Stimulated activated CD4-positive, alpha-beta T cell treated with anti-CD3 and anti-CD28 coated beads, Interleukin-15, amount 100 ng/mL, for 48 hours (primary cell): ENCODE results near the gene EPS8L2.

Experiments used
- DNase-seq, 2 donors: peaks; one replicate each; pipeline ENCODE4 v3.0.0-alpha.2; 2020; ENCODE audit warnings: low read depth in 2 of 2

The EPS8L2 gene

DNA sequence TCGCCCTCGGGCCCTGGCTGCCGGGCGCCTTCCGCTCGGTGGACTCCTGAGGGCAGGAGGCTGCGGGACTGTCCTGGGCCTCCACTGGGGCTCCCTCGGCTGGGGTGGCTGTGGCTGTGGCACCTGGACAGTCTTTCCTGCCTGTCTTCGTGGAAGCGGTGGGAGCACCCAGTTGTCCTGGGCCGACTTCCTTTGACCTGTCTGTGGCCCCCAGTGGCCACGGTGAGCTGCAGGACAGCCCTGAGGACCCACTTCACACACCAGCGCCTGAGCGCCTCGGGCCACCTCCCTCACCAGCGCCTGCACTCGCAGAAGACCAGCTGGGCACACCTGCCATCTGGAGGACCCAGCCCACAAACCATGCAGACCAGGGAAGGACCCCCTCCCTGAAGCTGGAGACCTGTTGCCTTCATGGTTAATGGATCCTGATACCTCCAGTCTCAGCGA, 1.8 kb upstream of the EPS8L2 start:
- no peak for DNase-seq

DNA sequence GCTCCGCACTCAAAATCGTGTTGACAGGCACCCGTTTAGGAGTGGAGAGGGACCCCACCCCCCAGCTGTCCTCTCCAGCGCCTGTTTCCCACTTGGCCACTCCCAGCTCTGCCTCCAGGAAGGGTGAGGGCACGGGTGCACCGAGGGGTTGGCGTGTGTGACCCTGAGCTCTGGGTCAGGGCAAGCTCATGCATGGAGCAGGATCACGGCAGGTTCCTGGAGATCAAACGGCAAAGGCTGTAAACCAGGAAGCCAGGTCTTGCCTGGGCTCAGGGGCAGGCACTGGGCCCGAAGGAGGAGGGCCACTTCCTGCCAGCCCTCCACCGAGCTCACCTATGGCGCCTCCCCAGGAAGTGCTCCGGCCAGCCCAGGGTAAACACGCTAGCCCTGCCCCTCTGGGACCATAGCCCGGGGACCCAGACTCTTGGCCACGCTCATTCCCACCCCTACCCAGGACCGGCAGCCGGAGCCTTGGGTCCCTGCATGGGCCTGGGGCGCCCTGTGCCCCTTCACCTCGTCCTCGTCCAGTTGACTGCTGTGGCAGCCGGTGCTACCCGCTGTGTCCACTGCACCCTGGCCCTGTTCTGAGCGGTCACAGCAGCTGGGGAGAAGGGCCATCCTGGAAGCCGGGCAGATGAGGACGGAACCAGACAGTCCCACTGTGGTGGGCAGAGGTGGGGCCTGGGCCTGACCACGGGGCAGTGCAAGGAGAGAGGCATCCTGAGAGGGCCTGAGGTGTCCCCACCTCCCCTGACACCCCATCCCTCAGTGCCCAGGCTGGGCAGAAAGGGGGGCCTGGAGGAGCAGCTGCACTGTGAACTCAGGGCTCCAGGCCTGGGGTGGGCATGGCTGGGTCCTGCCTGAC, 1.0 kb upstream of the EPS8L2 start:
- DNase-seq: no peak

DNA sequence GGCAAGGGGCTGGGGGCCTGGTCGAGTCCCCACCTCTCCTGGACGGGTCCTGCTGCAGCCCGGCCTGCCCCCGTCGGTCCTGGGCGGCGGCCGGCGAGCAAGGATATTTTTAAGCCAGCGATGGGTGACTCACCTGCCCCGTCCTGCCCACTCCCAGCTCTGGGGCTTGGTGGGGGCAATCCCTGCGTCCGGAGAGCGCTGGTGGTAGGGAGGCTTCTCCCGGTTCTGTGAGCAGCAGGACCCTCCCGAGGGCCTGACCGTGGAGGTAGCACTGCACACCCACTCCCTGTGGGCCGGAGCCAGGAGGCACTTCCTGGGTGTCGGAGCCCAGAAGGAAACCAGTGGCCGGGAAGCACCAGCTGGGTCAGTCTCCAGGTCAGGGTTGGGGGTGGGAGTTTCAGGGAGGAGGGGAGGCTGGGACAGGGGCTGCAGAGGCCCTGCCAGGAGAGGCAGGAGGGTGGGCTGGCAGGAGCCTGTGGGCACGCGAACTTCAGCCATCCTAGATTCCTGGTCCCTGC, 467 bp downstream of the EPS8L2 start:
- DNase-seq: no peak

DNA sequence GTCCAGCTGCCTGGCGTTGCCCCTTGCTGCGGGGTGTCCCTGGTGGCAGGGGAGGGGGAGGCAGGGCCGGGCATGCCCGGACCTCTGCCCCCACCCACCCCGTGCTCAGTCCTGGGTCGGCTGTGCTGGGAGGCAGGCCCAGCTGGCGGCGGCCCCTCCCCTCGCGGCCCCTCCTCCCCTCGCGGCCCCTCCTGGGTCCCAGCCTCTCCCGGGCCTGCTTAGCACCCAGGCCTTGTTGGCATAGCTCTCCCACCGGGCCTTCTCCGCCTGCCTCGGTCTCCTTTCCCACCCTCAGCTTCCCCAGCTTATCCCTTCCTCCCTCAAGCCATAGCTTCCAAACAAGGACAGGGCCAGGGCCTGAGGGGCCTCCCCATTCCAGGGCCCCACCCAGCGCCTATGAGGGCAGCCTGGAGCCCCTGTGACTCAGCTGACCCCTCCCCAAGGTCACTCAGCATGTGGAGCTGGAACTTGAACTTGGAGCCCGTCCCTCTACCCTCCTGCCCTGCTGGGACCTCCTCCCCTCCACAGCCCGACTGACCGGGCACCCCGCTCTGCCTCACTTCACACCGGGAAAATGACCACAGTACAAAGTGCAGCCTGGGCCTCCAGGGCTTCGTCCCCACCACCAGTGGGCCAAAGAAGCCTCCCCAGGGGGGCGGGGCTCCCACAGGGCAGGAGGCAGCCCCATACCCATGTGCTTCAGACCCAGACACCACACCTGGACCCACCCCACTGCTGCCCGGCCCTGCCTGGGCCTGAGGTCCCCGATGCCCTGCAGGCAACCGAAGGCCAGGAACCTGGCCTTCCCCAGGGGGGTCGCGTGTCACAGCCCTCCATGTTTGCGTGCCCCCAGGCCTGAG, 1.2 kb downstream of the EPS8L2 start:
- no peak for DNase-seq

DNA sequence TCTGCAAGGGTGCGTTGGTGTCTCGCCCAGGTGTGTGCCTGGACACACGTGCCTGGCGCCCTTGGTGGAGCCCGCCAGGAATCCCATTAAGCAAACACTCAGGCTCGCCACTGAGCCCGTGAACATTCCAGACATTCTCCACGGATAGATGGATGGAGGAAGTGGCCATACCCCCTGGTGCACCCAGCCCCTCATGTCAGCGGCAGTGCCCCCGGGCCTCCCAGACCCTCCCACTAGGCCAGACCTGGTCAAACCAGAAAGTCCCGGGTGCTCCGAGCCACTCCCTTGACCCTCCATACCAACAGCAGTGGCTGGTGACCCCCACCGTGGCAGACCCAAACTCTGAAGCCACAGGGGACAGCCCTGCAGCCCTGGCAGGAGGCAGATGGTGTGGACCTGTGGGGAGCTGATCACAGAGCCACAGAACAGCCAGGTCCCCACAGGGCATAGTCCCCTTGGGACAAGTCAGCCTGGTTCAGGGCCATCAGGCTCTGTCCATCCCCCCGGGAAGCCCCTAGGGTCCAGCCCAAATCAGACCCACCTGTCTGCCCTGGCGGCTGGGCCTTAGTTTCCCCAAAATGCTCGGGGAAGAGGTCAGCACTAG, 1.9 kb downstream of the EPS8L2 start:
- DNase-seq: no peak

DNA sequence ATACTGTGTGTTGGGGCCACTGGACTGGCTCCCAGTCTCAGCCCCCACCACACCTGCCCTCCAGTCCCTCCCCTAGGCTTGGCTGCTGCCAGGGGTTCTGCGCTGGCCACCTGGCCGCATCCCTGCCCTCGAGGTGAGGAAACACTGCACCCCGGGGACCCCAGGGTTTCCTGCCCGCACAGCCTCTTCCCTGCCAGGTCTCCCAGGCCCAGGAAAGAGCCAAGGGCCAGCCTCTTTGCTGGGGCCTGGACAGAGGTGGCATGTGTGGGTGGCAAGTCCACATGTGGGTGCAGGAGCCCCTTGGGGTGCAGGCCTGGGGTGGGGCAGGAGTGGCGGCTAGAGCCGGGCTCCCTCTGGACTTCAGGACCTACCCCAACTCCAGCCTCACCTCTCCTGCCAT, 2.5 kb downstream of the EPS8L2 start:
- no peak for DNase-seq

DNA sequence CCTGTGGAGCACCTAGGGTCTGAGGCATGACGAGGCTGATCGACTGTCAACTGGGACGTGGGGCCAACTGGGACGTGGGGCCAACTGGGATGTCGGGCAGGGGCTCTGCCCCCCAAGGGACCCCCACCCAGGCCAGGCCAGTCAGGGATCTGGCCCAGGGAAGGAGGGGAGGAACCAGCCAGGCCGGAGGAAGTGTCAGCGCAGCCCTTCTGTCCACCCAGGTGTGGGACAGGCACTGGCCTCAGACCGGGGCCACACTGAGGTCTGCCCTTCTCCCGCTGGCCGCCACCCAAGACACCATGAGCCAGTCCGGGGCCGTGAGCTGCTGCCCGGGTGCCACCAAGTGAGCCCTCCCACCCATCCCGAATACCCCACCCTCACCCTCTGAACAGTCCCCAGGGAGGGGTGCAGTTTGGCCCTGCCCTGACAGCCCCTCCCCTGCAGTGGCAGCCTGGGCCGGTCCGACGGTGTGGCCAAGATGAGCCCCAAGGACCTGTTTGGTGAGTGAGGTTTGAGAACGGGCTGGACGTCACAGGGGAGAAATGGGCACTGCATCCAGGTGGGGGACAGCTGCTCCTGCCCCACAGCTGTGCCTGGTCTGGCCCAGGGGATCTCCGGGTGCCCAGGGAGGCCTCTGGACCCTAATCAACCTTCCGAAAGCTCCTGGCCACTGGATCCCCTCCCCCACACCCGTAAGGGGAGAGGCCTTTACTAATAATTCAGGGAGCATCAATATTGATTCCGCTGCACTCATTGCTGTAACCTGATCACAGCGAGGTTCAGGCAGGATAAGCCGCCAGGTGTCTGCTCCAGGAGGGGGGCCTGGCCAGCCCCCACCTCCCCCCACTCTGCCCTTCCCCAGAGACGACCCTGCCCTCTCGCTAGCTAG, 3.3 kb downstream of the EPS8L2 start:
- DNase-seq: no peak

DNA sequence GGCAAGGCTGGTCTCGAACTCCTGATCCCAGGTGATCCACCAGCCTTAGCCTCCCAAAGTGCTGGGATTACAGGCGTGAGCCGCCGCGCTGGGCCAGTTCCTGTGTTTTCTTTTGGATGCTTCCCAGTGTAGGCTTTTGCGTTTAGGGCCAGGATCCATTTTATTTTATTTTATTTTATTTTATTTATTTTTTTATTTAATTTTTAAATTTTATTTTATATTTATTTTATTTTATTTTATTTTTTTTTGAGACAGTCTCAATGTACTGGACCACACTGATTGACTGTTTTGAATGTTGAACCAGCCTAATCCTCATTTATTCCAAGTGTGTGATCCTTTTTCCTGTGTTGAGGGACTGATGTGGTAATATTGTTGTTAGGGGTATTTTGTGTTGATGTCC, 8.4 kb downstream of the EPS8L2 start:
- DNase-seq: no peak

DNA sequence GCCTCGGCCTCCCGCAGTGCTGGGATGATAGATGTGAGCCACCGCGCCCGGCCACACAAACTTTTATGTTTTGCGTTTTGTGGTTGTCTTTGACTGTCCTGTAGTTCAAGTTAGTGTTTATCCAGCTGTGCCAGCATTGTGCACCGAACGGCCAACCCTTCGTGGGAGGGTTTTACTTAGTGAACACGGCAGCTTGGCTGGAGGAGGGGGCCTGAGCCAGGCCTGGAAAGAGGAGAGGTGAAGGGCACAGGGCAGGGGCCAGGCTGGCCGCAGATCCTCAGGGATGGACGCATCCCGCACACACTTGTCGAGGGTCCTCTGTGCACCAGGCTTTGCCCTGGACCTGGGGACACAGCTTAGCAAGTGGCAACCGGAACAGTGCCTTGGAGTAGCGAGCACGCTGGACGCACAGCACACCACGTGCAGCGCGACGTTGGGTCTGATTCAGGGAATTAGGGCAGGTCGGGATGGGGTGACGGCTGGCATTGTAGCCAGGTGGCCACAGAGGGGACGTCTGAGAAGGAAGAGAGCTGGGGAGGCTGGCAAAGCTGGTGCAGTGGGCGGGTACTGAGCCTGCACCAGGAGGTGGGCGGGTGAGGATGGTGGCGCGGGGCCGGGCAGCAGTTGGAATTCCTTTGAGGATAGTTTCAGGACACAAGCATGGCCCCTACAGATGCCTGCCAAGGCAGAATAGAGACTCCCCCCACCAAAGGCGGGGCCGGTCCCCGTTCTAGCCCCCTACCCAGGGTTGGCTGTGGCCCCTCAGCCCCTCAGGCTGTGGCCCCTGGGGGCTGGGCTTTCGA, 13.4 kb downstream of the EPS8L2 start:
- DNase-seq: no peak

DNA sequence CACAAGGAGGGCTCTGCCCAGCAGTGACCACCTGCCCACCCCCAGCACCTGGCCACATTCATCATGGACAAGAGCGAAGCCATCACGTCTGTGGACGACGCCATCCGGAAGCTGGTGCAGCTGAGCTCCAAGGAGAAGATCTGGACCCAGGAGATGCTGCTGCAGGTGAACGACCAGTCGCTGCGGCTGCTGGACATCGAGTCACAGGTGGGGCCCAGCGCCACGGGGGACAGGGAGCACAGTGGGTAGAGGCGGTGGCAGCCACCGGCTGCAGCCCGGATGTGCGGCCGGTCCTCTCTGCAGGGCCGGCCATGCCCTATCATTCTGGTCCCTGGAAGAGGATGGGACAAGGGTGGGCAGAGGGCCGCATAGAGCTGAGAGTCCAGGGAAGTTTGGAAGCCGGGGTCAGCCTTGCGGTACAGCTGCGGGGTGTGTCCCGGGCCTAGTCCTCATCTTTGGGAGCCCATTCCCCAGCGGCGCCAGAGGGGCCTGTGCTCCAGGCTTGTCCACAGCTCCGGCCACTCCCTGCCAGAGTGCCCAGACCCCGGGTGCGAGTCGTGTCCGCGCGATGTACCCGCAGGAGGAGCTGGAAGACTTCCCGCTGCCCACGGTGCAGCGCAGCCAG, 14.1 kb downstream of the EPS8L2 start:
- DNase-seq: no peak

DNA sequence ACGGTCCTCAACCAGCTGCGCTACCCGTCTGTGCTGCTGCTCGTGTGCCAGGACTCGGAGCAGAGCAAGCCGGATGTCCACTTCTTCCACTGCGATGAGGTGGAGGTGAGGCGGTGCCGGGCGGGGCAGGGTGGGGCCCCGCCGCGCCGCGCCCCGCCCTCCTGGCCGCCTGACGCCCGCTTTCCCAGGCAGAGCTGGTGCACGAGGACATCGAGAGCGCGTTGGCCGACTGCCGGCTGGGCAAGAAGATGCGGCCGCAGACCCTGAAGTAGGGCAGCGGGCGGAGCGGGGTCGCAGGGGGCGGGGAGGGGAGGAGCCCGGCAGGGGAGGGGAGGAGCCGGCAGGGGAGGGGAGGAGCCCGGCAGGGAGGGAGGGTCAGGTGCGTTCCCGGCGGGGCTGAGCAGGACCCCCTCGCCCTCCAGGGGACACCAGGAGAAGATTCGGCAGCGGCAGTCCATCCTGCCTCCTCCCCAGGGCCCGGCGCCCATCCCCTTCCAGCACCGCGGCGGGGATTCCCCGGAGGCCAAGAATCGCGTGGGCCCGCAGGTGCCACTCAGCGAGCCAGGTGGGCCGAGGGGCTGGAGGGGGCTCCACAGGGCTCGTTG, 14.7 kb downstream of the EPS8L2 start:
- DNase-seq: peak in 1 of 2 donors; percentile 50

DNA sequence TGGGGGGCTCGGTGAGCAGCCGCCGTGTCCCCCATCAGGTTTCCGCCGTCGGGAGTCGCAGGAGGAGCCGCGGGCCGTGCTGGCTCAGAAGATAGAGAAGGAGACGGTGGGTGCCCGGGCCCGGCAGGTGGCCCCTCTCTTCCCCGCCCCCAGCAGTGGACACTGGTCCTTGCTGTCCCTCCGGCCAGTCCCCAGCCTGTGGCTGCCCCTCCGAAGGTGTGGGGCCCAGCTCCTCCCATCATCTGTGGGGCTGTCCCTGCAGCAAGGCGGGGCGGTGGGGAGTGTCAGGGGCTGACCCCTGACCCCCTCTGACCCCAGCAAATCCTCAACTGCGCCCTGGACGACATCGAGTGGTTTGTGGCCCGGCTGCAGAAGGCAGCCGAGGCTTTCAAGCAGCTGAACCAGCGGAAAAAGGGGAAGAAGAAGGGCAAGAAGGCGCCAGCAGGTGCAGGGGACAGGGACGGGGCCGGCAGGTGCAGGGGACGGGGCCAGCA, 15.3 kb downstream of the EPS8L2 start:
- DNase-seq: no peak

DNA sequence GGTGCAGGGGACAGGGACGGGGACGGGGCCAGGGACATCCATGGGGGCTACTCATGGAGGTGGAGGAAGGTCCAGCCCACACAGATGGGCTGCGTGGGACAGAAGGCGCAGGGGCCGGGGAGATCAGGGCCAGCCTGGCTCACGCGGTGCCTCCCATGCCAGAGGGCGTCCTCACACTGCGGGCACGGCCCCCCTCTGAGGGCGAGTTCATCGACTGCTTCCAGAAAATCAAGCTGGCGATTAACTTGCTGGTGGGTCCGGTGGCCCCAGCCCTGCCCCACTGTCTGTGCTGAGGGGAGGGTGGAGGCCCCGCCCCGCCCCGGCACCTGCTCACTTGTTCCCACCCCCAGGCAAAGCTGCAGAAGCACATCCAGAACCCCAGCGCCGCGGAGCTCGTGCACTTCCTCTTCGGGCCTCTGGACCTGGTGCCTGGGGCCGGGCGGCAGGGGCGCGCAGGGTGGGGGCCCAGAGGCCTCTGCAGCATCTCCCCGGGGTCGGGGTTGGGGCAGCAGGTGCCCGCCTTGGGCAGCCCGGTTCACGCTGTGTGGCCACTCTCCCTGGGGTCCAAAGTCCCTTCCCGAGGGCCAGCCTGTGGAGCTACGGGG, 15.8 kb downstream of the EPS8L2 start:
- peak in 1 of 2 donors; percentile 41 for DNase-seq

DNA sequence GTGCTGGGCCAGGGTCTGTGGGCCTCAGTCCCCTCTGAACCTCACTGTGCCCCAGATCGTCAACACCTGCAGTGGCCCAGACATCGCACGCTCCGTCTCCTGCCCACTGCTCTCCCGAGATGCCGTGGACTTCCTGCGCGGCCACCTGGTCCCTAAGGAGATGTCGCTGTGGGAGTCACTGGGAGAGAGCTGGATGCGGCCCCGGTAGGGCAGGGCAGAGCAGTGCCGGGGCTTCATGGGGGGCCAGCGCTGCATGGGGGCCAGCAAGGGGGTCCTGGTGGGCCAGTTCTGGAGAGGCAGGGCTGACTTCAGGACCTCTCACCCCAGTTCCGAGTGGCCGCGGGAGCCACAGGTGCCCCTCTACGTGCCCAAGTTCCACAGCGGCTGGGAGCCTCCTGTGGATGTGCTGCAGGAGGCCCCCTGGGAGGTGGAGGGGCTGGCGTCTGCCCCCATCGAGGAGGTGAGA, 16.3 kb downstream of the EPS8L2 start:
- no peak for DNase-seq

DNA sequence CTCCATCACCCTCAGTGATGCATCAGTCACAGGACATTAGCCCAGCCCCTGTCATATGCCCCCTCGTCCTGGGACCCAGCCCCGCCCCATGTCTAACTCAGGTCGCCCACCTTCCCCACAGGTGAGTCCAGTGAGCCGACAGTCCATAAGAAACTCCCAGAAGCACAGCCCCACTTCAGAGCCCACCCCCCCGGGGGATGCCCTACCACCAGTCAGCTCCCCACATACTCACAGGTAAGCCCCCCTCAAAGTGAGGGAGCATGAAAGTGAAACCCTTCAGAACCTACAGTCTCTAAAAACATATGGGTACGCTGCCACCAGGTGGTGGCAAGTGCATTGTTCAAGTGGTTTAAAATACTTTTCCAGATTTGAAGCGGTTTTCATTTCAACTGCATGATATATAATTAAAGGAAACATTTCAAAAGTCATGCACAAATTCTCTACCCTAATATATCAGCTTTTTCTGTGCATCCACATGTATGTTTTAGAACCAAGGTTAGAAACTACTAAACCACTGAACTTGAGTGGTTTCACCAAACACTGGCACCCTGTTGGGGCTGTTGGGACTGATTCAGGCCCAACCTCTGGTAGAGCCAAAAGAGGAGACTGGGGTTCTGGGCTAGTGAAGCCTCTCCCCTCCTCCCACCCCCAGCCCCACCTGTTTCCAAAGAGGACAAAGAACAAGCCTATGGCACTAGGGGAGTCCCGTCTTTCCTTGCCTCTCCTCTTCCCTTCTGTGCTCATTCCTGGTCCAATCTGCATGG, 17.3 kb downstream of the EPS8L2 start:
- DNase-seq: peak in 1 of 2 donors; percentile 38

DNA sequence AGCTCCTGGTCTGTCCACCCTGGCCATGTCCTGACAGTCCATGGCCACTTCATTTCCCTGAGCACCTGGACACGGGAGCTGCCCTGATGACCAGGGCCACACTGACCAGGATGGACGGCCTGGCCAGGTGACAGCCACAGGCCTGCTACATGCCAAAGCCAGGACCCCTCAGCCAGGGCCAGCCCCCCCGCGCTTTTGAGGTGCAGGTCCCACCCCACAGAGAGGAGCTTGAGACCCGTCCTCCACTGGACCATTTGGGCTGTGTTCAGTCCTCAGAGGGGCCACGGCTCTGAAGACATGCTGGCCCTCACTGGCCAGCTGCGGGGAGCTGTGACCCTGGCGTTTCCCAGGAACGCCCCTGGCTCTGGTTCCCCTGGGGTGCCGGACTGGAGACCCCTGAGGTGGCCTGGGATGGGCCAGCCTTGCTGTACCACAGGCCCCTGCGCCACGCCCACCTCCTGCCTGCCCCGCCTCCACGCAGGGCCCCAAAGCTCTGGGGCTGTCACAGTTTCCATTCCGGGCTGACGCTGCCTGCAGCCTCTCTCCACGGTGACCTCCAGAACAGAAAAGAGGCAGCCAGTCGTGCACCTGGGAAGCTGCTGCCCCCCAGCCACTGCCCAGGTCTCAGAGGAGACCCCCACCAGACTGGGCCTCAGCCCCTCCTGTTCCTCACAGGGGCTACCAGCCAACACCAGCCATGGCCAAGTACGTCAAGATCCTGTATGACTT, 18.2 kb downstream of the EPS8L2 start:
- DNase-seq: no peak

DNA sequence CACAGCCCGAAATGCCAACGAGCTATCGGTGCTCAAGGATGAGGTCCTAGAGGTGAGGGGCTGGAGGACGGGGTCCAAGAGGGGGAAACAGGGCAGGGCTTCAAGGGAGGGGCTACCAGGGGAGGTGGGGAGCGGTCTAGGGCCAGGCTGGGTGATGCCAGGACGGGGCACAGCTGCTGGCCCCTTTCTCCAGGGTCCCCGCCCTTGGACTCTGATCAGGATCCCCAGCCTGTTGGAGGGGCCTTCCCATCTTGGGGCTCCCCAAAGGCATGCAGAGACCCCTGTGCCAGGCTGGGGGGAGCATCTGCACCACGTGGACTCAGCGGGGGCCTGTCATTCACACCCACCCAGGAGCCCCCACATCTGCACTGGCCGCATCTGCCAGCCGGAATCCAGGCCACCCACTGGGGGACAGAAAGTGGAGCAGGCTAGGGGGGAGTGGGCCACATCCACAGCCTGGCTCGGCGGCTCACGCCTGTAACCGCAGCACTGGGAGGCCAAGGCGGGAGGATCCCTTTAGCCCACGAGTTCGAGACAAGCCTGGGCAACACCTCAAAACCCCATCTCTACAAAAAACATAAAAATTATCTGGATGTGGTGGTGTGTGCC, 18.9 kb downstream of the EPS8L2 start:
- DNase-seq: no peak
